Loucy (cell line): ENCODE results near the gene NNAT.

ENCODE experiments used
- EZH2phosphoT487 ChIP-seq: fragments of 200-600 bp; IDR thresholded peaks from 2 replicates; pipeline ENCODE4 v1.6.1; 2018; ENCODE audit warnings: antibody characterized with exemption, mild to moderate bottlenecking, moderate library complexity, borderline replicate concordance
- TF ChIP-seq, protein P1 (sequence below): fragments of 200-600 bp; sonication (generic); conservative IDR thresholded peaks from 2 replicates; pipeline ENCODE4 v1.5.1; 2014; ENCODE audit warnings: mild to moderate bottlenecking, antibody characterized with exemption, low read length

- TF ChIP-seq, protein P1, sequence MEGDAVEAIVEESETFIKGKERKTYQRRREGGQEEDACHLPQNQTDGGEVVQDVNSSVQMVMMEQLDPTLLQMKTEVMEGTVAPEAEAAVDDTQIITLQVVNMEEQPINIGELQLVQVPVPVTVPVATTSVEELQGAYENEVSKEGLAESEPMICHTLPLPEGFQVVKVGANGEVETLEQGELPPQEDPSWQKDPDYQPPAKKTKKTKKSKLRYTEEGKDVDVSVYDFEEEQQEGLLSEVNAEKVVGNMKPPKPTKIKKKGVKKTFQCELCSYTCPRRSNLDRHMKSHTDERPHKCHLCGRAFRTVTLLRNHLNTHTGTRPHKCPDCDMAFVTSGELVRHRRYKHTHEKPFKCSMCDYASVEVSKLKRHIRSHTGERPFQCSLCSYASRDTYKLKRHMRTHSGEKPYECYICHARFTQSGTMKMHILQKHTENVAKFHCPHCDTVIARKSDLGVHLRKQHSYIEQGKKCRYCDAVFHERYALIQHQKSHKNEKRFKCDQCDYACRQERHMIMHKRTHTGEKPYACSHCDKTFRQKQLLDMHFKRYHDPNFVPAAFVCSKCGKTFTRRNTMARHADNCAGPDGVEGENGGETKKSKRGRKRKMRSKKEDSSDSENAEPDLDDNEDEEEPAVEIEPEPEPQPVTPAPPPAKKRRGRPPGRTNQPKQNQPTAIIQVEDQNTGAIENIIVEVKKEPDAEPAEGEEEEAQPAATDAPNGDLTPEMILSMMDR = no peak
- no peak for TF ChIP-seq EZH2phosphoT487
Measured at GRCh38 chr20:37559312-37560027, 38.4 kb downstream of the NNAT start.
